HepG2 (cell line): ENCODE measurements around the gene NDST1. TPM values are rescaled to one million over a fixed set of nuclear protein-coding genes. Genes with fewer than 3 reads are reported as not detected.

Experiments used
- ATAC-seq: fragments of 200-7000 bp; cut with Tn5 transposase; 3 replicates; pipeline ENCODE4 v1.9.1; 2020; ENCODE audit warnings: mild to moderate bottlenecking, moderate library complexity
- BruUV-seq: library from RNA; stranded (reverse); fragments of 400-500 nt; replicated peaks from 2 replicates; lab custom pipeline; 2021; lab: Mats Ljungman, UMichigan
- CTCF ChIA-PET: fragments of 300-600 bp; formaldehyde crosslinking; extraction: SDS; loops from one replicate; lab custom pipeline; 2021; ENCODE audit warnings: low total read pairs, inconsistent platforms, low intra/inter-chr PET ratio; lab: Yijun Ruan, JAX
- POLR2A ChIA-PET: fragments of 350-600 bp; sonication (Branson Sonifier 250); formaldehyde crosslinking; loops from one replicate; lab custom pipeline; 2020; ENCODE audit warnings: antibody characterized with exemption, inconsistent platforms; lab: Yijun Ruan, JAX
- DNase-seq: peaks from one replicate; pipeline ENCODE4 v3.0.0-alpha.2; 2015; ENCODE audit warnings: low spot score
- FAIRE-seq: peaks from 3 replicates; lab custom pipeline; 2011; peaks lifted over from hg19 to GRCh38; lab: Jason Lieb, UNC
- H2AFZ ChIP-seq: one replicate; pipeline ENCODE4 v1.6.1; 2011; ENCODE audit warnings: low read length, inconsistent platforms
- H3K27ac ChIP-seq: fragments of 300-600 bp; 3 replicates; pipeline ENCODE4 v1.8.0; 2011; ENCODE audit warnings: mixed run types, mild to moderate bottlenecking, mixed read lengths, low read length, inconsistent platforms; ENCODE audit not compliant: insufficient read depth; ENCODE audit errors: extremely low read length
- H3K27me3 ChIP-seq, 2 experiments: fragments of 200-600 bp in 1 of 2; 2 replicates in 1 of 2; 3 replicates in 1 of 2; pipeline versions ENCODE4 v1.6.0 to v1.8.0; 2011; ENCODE audit warnings: low read length in 2 of 2, mild to moderate bottlenecking in 2 of 2, moderate library complexity in 2 of 2, inconsistent platforms in 1 of 2; ENCODE audit not compliant: insufficient read depth in 2 of 2, control insufficient read depth in 1 of 2
- H3K36me3 ChIP-seq, 2 experiments: fragments of 200-600 bp in 1 of 2; replicated peaks in 1 of 2; 2 replicates in 1 of 2; 3 replicates in 1 of 2; pipeline versions ENCODE4 v1.5.1 to v1.8.0; 2011; ENCODE audit warnings: low read length in 2 of 2, inconsistent platforms in 1 of 2; ENCODE audit not compliant: insufficient read depth in 2 of 2, control insufficient read depth in 1 of 2
- H3K4me1 ChIP-seq: 2 replicates; pipeline ENCODE4 v1.5.1; 2012; ENCODE audit warnings: low read length, inconsistent platforms; ENCODE audit not compliant: insufficient read depth
- H3K4me2 ChIP-seq: 2 replicates; pipeline ENCODE4 v1.6.0; 2011; ENCODE audit warnings: low read depth, low read length, inconsistent platforms
- H3K4me3 ChIP-seq, 3 experiments: fragments of 200-600 bp in 1 of 3; sonication (generic), shearing (Covaris generic) in 1 of 3; replicated peaks in 1 of 3; 2 replicates each; pipeline ENCODE4 v1.5.1; 2011 to 2016; ENCODE audit warnings: low read length in 3 of 3, inconsistent platforms in 2 of 3, low read depth in 2 of 3, mild to moderate bottlenecking in 2 of 3, control low read depth in 1 of 3, mixed read lengths in 1 of 3; ENCODE audit not compliant: insufficient read depth in 1 of 3
- H3K79me2 ChIP-seq: one replicate; pipeline ENCODE4 v1.6.1; 2011; ENCODE audit warnings: low read length, inconsistent platforms; ENCODE audit not compliant: insufficient read depth
- H3K9ac ChIP-seq: 2 replicates; pipeline ENCODE4 v1.6.0; 2011; ENCODE audit warnings: mild to moderate bottlenecking, low read depth, low read length, inconsistent platforms; ENCODE audit not compliant: insufficient read depth
- H3K9me3 ChIP-seq: 2 replicates; pipeline ENCODE4 v1.5.1; 2012; ENCODE audit warnings: mild to moderate bottlenecking, low read length
- H4K20me1 ChIP-seq: 2 replicates; pipeline ENCODE4 v1.6.0; 2011; ENCODE audit warnings: inconsistent platforms, mild to moderate bottlenecking, low read length, moderate library complexity; ENCODE audit not compliant: insufficient read depth
- RAD21 ChIP-seq: fragments of 450-650 bp; formaldehyde crosslinking; IDR thresholded peaks from 2 replicates; pipeline ENCODE4 v1.5.0; 2020; ENCODE audit warnings: mild to moderate bottlenecking
- SMC3 ChIP-seq: IDR thresholded peaks from 2 replicates; pipeline ENCODE4 v1.6.1; 2011; ENCODE audit warnings: low read length, improper control_type of control experiment
- STAG1 ChIP-seq: sonication (generic); formaldehyde crosslinking; IDR thresholded peaks from 2 replicates; pipeline ENCODE4 v1.4.0; 2020; ENCODE audit warnings: missing genetic modification reagents
- TEAD3 ChIP-seq: optimal IDR thresholded peaks from 2 replicates; pipeline ENCODE3; 2016; ENCODE audit warnings: borderline replicate concordance
- ZNF224 ChIP-seq: sonication (generic); formaldehyde crosslinking; IDR thresholded peaks from 2 replicates; pipeline ENCODE4 v1.5.0; 2020; ENCODE audit warnings: mild to moderate bottlenecking, missing genetic modification reagents
- ZNF282 ChIP-seq: fragments of 450-650 bp; IDR thresholded peaks from 2 replicates; pipeline ENCODE4 v1.6.1; 2018; ENCODE audit not compliant: partially characterized antibody
- WGBS: methylation state at CpG from one replicate; pipeline ENCODE4 v1.1.6; 2017; ENCODE audit warnings: low lambda C conversion rate; 5-methylcytosine and 5-hydroxymethylcytosine counted together
- in situ Hi-C: cut with HindIII; loops from 2 replicates; pipeline ENCODE4 v1.10.0; 2017; ENCODE audit warnings: low pct_unique_long_range_greater_than_20kb; ENCODE audit not compliant: extremely low pct_ligation_motif_present
- intact Hi-C: fragments of 100-400 bp; cut with micrococcal nuclease; formaldehyde crosslinking; loops from one replicate; pipeline ENCODE4 v1.10.0; 2022; ENCODE audit not compliant: unreplicated experiment
- polyA plus RNA-seq, 8 experiments: library from polyadenylated mRNA; depleted of rRNA in 3 of 8; stranded (reverse) in 7 of 8; unstranded in 1 of 8; fragments of >200 nt; fragmentation: Illumina TruSeq in 4 of 8; extraction: Trizol in 4 of 8; gene quantifications; 2 replicates each; pipeline versions ENCODE4 v1.2.1 to v1.2.3, GENCODE V29; 2011 to 2016; ENCODE audit warnings: low read depth in 4 of 8, missing spikeins in 1 of 8, mixed read lengths in 1 of 8; ENCODE audit not compliant: insufficient read depth in 1 of 8
- total RNA-seq, 5 experiments: library from RNA; depleted of rRNA; stranded (reverse); fragments of >200 nt; fragmentation: Illumina TruSeq; extraction: Trizol; gene quantifications; 2 replicates each; pipeline ENCODE4 v1.2.3, GENCODE V29; 2016; ENCODE audit warnings: low read depth in 1 of 5
- TF ChIP-seq, protein P1 (sequence below): sonication (generic); formaldehyde crosslinking; IDR thresholded peaks from 2 replicates; pipeline ENCODE4 v1.8.0; 2023; ENCODE audit warnings: mild to moderate bottlenecking, missing genetic modification reagents
- TF ChIP-seq, protein P2 (sequence below): sonication (generic); formaldehyde crosslinking; IDR thresholded peaks from 2 replicates; pipeline ENCODE4 v1.5.0; 2020; ENCODE audit warnings: mild to moderate bottlenecking, missing genetic modification reagents, moderate library complexity

The NDST1 gene
- total and polyA plus RNA-seq, 2 of the 13 experiments (the other 11 are each of a cell fraction or from before 2014, with no cell fraction given): 23.8 to 26.2 TPM

GRCh38 chr5:150562832-150563231 is 54.9 kb downstream of the NDST1 start:
- BruUV-seq: no TSS peak
- WGBS: 0% methylated on average over 2 of the region's 2 CpGs

More at GRCh38 chr5:150562832-150563231, 54.9 kb downstream of the NDST1 start:
- H3K79me2 ChIP-seq: no peaks in the 10 kb centered on the region
- no peak for FAIRE-seq
- no peak overlapping the region for H2AFZ ChIP-seq
- H3K4me2 ChIP-seq: no peak overlapping the region
- CTCF ChIA-PET: interaction anchor here (0.9 to 2.1 kb wide), 6 partner anchors 27 to 285 kb away, joined by 3 to 16 read pairs (median 4); partner anchors contain the start of genes IRGM and RBM22
- TF ChIP-seq TEAD3 (CRISPR knock-in tag): peak; percentile 83
- peak; percentile 36; the same call in 1 of the 2 replicates for TF ChIP-seq RAD21 (CRISPR knock-in tag)
- peak; percentile 63 for TF ChIP-seq STAG1 (CRISPR knock-in tag)
- TF ChIP-seq ZNF282: no peak
- TF ChIP-seq SMC3: peak; percentile 74
- no peak for TF ChIP-seq ZNF224 (CRISPR knock-in tag)
- TF ChIP-seq, protein P1, sequence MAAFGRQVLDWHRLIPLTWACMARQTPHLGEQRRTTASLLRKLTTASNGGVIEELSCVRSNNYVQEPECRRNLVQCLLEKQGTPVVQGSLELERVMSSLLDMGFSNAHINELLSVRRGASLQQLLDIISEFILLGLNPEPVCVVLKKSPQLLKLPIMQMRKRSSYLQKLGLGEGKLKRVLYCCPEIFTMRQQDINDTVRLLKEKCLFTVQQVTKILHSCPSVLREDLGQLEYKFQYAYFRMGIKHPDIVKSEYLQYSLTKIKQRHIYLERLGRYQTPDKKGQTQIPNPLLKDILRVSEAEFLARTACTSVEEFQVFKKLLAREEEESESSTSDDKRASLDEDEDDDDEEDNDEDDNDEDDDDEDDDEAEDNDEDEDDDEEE: 0 out of 2 replicates have a peak, but pooled peaks have one; percentile 10
- TF ChIP-seq, protein P2, sequence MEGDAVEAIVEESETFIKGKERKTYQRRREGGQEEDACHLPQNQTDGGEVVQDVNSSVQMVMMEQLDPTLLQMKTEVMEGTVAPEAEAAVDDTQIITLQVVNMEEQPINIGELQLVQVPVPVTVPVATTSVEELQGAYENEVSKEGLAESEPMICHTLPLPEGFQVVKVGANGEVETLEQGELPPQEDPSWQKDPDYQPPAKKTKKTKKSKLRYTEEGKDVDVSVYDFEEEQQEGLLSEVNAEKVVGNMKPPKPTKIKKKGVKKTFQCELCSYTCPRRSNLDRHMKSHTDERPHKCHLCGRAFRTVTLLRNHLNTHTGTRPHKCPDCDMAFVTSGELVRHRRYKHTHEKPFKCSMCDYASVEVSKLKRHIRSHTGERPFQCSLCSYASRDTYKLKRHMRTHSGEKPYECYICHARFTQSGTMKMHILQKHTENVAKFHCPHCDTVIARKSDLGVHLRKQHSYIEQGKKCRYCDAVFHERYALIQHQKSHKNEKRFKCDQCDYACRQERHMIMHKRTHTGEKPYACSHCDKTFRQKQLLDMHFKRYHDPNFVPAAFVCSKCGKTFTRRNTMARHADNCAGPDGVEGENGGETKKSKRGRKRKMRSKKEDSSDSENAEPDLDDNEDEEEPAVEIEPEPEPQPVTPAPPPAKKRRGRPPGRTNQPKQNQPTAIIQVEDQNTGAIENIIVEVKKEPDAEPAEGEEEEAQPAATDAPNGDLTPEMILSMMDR (CRISPR knock-in tag): peak; percentile 68
- no peaks in the 10 kb centered on the region for H4K20me1 ChIP-seq
- POLR2A ChIA-PET: no interaction called here
- H3K9me3 ChIP-seq: no peaks in the 10 kb centered on the region
- H3K9ac ChIP-seq: no peak overlapping the region
- H3K27me3 ChIP-seq: no peaks in the 10 kb centered on the region
- no peak overlapping the region for H3K27ac ChIP-seq
- no peak for ATAC-seq
- DNase-seq: peak; percentile 47
- in situ Hi-C loops: loop anchor here (5.0 kb wide), 2 partner anchors 94 to 284 kb away; partner anchors contain the start of gene IRGM
- no peak overlapping the region for H3K4me3 ChIP-seq
- no peaks in the 10 kb centered on the region for H3K36me3 ChIP-seq
- peaks cover 25% of the 10 kb centered on the region for H3K4me1 ChIP-seq
- intact Hi-C loops: loop anchor here (1.0 to 5.0 kb wide), 2 partner anchors 93 to 214 kb away; partner anchors contain the start of gene SMIM3
